Measurements from ENCODE around the gene SLC16A14. TPM values are rescaled to one million over a fixed set of nuclear protein-coding genes. Genes with fewer than 3 reads are reported as not detected.

The SLC16A14 gene
- total and polyA plus RNA-seq, 2 of the 8 experiments (the other 6 are each of a cell fraction or from before 2014, with no cell fraction given), result 2.1 to 3.0 TPM

DNA sequence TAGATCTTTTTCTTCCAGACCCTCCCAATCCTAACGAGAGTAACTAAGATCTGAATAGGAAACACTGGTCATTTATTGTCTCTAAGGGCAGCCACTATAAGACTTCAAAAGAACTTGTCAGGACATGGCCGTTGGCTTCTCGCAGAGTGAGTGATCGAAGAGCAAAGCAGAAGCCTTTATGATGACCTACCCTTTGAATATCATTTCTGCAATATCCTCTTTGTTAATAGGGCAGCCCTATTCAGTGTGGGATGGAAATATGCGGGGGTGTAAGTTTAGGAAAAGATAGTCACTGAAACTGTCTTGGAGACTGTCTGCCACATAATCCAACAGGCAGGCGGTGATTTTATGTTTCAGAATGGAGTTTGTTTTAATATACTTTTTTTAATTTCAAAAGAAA, 75.5 kb downstream of the SLC16A14 start:
- Histone ChIP-seq H2BK120ac (replicated peaks; ENCODE audit: low read depth, low read length) (no peak overlapping the region), H3K79me2 (ENCODE audit: control insufficient read depth in 1 of 2, insufficient read depth in 2 of 2, low read length in 2 of 2) (no peaks in the 10 kb centered on the region), H3K4me3 (ENCODE audit: extremely low read depth in 1 of 4, insufficient read depth in 2 of 4, low read depth in 3 of 4, low read length in 4 of 4) (no peak overlapping the region), H3K79me1 (ENCODE audit: low read depth, low read length) (no peaks in the 10 kb centered on the region), H3K4ac (replicated peaks; ENCODE audit: insufficient read length, low read depth, low read length) (no peak overlapping the region), H2BK20ac (ENCODE audit: low read length) (no peak overlapping the region), H4K91ac (replicated peaks; ENCODE audit: insufficient read length, low read length) (no peak overlapping the region), H3K4me1 (replicated peaks in 1 of 4; ENCODE audit: control insufficient read depth in 3 of 4, insufficient read depth in 4 of 4, low read length in 3 of 4) (no peaks in the 10 kb centered on the region), H3K27ac (ENCODE audit: low read depth, low read length) (no peak overlapping the region), H3K36me3 (ENCODE audit: control insufficient read depth in 2 of 4, insufficient read depth in 4 of 4, low read length in 3 of 4) (no peaks in the 10 kb centered on the region; a peak in 1 of 8 replicates), H3K4me2 (ENCODE audit: insufficient read depth in 1 of 2, low read depth in 2 of 2, low read length in 2 of 2) (no peak overlapping the region), H3K23ac (ENCODE audit: insufficient read length) (no peak overlapping the region), H3K56ac (replicated peaks; ENCODE audit: insufficient read length, low read depth, low read length) (no peak overlapping the region), H4K20me1 (replicated peaks in 1 of 2; ENCODE audit: control insufficient read depth in 1 of 2, insufficient read depth in 2 of 2, low read length in 2 of 2) (no peaks in the 10 kb centered on the region), H3K23me2 (ENCODE audit: low read depth, low read length) (no peaks in the 10 kb centered on the region), H3K9me3 (ENCODE audit: insufficient read depth in 2 of 2, low read depth in 1 of 2, low read length in 1 of 2) (no peaks in the 10 kb centered on the region), H3K27me3 (replicated peaks in 1 of 4; ENCODE audit: control insufficient read depth in 3 of 4, extremely low read depth in 1 of 4, insufficient read depth in 3 of 4, low read length in 3 of 4) (no peaks in the 10 kb centered on the region), H2BK15ac (ENCODE audit: low read length) (no peak overlapping the region), H4K5ac (ENCODE audit: insufficient read length, low read depth, low read length) (no peak overlapping the region), H3K18ac (ENCODE audit: extremely low read depth, low read length) (no peak overlapping the region), H2BK5ac (ENCODE audit: low read depth, low read length) (no peak overlapping the region), H3K9ac (replicated peaks in 1 of 4; ENCODE audit: extremely low read depth in 1 of 4, low read depth in 3 of 4, low read length in 3 of 4) (no peak overlapping the region), H2AK5ac (ENCODE audit: low read depth, low read length) (no peak overlapping the region), H2BK12ac (ENCODE audit: low read depth, low read length) (no peak overlapping the region), H2AFZ (ENCODE audit: low read length) (no peak overlapping the region), H4K8ac (ENCODE audit: extremely low read depth, insufficient read depth, low read length) (no peak overlapping the region), H3K14ac (ENCODE audit: insufficient read length) (no peak overlapping the region)
- DNase-seq (ENCODE audit: low read depth in 1 of 2, low spot score in 2 of 2) (no peak), FAIRE-seq (no peak)
- WGBS, 2 experiments (ENCODE audit: extremely low coverage in 1 of 2, insufficient coverage in 1 of 2, insufficient read length in 1 of 2, insufficient replicate concordance in 2 of 2, low coverage in 1 of 2, low lambda C conversion rate in 2 of 2, missing lambda C conversion rate in 1 of 2), result 94% methylated on average over 6 of the region's 6 CpGs; no CpG with 5 or more reads in 1 of the 2 experiments
- POLR2A ChIA-PET (ENCODE audit: partially characterized antibody), result no interaction called here
- TF ChIP-seq TCF12 (IDR thresholded peaks at IDR 0.05; ENCODE audit: low read depth, low read length) (no peak), PHF8 (conservative IDR thresholded peaks at IDR 0.05; ENCODE audit: low read depth, low read length) (no peak), MAFK (IDR thresholded peaks at IDR 0.05; ENCODE audit: low read depth, low read length) (no peak), SP1 (IDR thresholded peaks at IDR 0.05; ENCODE audit: low read depth, low read length) (no peak), TAF1 (IDR thresholded peaks at IDR 0.05; ENCODE audit: low read depth, low read length) (no peak), GABPA (IDR thresholded peaks at IDR 0.05; ENCODE audit: borderline replicate concordance, insufficient read depth, low read length) (no peak), SRF (IDR thresholded peaks at IDR 0.05; ENCODE audit: low read depth, low read length) (no peak), JUND (IDR thresholded peaks at IDR 0.05; ENCODE audit: low read length) (no peak)
- TF ChIP-seq, protein P1, sequence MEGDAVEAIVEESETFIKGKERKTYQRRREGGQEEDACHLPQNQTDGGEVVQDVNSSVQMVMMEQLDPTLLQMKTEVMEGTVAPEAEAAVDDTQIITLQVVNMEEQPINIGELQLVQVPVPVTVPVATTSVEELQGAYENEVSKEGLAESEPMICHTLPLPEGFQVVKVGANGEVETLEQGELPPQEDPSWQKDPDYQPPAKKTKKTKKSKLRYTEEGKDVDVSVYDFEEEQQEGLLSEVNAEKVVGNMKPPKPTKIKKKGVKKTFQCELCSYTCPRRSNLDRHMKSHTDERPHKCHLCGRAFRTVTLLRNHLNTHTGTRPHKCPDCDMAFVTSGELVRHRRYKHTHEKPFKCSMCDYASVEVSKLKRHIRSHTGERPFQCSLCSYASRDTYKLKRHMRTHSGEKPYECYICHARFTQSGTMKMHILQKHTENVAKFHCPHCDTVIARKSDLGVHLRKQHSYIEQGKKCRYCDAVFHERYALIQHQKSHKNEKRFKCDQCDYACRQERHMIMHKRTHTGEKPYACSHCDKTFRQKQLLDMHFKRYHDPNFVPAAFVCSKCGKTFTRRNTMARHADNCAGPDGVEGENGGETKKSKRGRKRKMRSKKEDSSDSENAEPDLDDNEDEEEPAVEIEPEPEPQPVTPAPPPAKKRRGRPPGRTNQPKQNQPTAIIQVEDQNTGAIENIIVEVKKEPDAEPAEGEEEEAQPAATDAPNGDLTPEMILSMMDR (IDR thresholded peaks at IDR 0.05; ENCODE audit: control extremely low read depth in 1 of 3, insufficient read depth in 1 of 3, low read depth in 1 of 3, low read length in 3 of 3), result no peak
- CTCF ChIA-PET (ENCODE audit: partially characterized antibody), result no interaction called here
